Mesenteric fat pad (tissue), 1 donor: ENCODE results near the gene STRBP. TPM values are rescaled to one million over a fixed set of nuclear protein-coding genes. Genes with fewer than 3 reads are reported as not detected.
"Not testable (repeated sequence)": the region's sequence is repeated elsewhere in the genome, so short reads cannot be mapped to it uniquely, and the experiment has no call there.

Experiments used
- DNase-seq: peaks from one replicate; pipeline ENCODE4 v3.0.0-alpha.2; 2020; ENCODE audit warnings: low spot score
- total RNA-seq: library from RNA; stranded (reverse); fragmentation: NEBNext Ultra II Directional; extraction: Animal tissue kit (Norgen Biotek cat#: 25700); gene quantifications from one replicate; pipeline ENCODE4 v1.2.1, GENCODE V29; 2021
- donor health status: DM: yes; HTN: yes; CAD: no.

Gene STRBP
- total RNA-seq, 1 donor from 2014 or later = 8.7 TPM

GRCh38 chr9:123200469-123200868, 67.9 kb downstream of the STRBP start:
- not testable (repeated sequence) for DNase-seq

- no peak for DNase-seq
Measured at GRCh38 chr9:123196124-123196523, 72.3 kb downstream of the STRBP start.

GRCh38 chr9:123194023-123194422, 74.4 kb downstream of the STRBP start:
- no peak for DNase-seq

GRCh38 chr9:123191680-123192079, 76.7 kb downstream of the STRBP start:
- no peak for DNase-seq

GRCh38 chr9:123191260-123191659, 77.1 kb downstream of the STRBP start:
- DNase-seq = no peak

GRCh38 chr9:123187131-123187530, 81.3 kb downstream of the STRBP start:
- DNase-seq = no peak

- DNase-seq = not testable (repeated sequence)
Measured at GRCh38 chr9:123186029-123186428, 82.4 kb downstream of the STRBP start.

- DNase-seq = no peak
Measured at GRCh38 chr9:123176949-123177348, 91.4 kb downstream of the STRBP start.

GRCh38 chr9:123175854-123176629, 92.3 kb downstream of the STRBP start:
- no peak for DNase-seq

GRCh38 chr9:123174887-123175518, 93.4 kb downstream of the STRBP start:
- DNase-seq = no peak

GRCh38 chr9:123174079-123174478, 94.3 kb downstream of the STRBP start:
- DNase-seq = no peak

- DNase-seq = no peak
Measured at GRCh38 chr9:123169926-123170325, 98.5 kb downstream of the STRBP start.

GRCh38 chr9:123168586-123168985, 99.8 kb downstream of the STRBP start:
- no peak for DNase-seq

GRCh38 chr9:123167474-123167873, 100.9 kb downstream of the STRBP start:
- DNase-seq = no peak

GRCh38 chr9:123165813-123166212, 102.6 kb downstream of the STRBP start:
- DNase-seq = no peak

GRCh38 chr9:123164285-123164684, 104.1 kb downstream of the STRBP start:
- no peak for DNase-seq

GRCh38 chr9:123162791-123163345, 105.5 kb downstream of the STRBP start:
- DNase-seq = no peak

GRCh38 chr9:123162360-123162759, 106.0 kb downstream of the STRBP start:
- DNase-seq = no peak

- no peak for DNase-seq
Measured at GRCh38 chr9:123157221-123157620, 111.2 kb downstream of the STRBP start.

GRCh38 chr9:123150708-123151503, 117.5 kb downstream of the STRBP start:
- no peak for DNase-seq

GRCh38 chr9:123149067-123149466, 119.3 kb downstream of the STRBP start:
- no peak for DNase-seq

GRCh38 chr9:123138163-123138562, 130.2 kb downstream of the STRBP start:
- DNase-seq = no peak
